Osteoblast (primary cell): ENCODE results near the gene CACNG1. TPM values are rescaled to one million over a fixed set of nuclear protein-coding genes. Genes with fewer than 3 reads are reported as not detected.
"Not testable (repeated sequence)": the region's sequence is repeated elsewhere in the genome, so short reads cannot be mapped to it uniquely, and the experiment has no call there.

Experiments
- DNase-seq: peaks from one replicate; pipeline ENCODE4 v3.0.0; 2011; ENCODE audit warnings: low spot score, mixed read lengths; ENCODE audit not compliant: insufficient read length; ENCODE audit errors: missing footprints
- H2AFZ ChIP-seq: 2 replicates; pipeline ENCODE4 v1.6.0; 2011; ENCODE audit warnings: mild to moderate bottlenecking, low read length
- H3K27ac ChIP-seq: 2 replicates; pipeline ENCODE4 v1.5.1; 2011; ENCODE audit warnings: mild to moderate bottlenecking, low read depth, low read length, moderate library complexity
- H3K27me3 ChIP-seq: 2 replicates; pipeline ENCODE4 v1.6.0; 2012; ENCODE audit warnings: mild to moderate bottlenecking, control low read depth, inconsistent platforms, low read length, moderate library complexity; ENCODE audit not compliant: insufficient read depth
- H3K36me3 ChIP-seq: 2 replicates; pipeline ENCODE4 v1.5.1; 2011; ENCODE audit warnings: mild to moderate bottlenecking, low read length, control low read depth, moderate library complexity; ENCODE audit not compliant: insufficient read depth
- H3K4me1 ChIP-seq: 2 replicates; pipeline ENCODE4 v1.5.1; 2011; ENCODE audit warnings: mild to moderate bottlenecking, low read length, control low read depth, moderate library complexity; ENCODE audit not compliant: insufficient read depth
- H3K4me2 ChIP-seq: 2 replicates; pipeline ENCODE4 v1.6.0; 2011; ENCODE audit warnings: mild to moderate bottlenecking, low read length; ENCODE audit not compliant: insufficient read depth
- H3K4me3 ChIP-seq: fragments of 200-600 bp; sonication (generic); 3 replicates; pipeline ENCODE4 v1.5.1; 2012; ENCODE audit warnings: mild to moderate bottlenecking, low read length, inconsistent platforms; ENCODE audit not compliant: insufficient read depth
- H3K79me2 ChIP-seq: 2 replicates; pipeline ENCODE4 v1.6.0; 2012; ENCODE audit warnings: mild to moderate bottlenecking, low read length, control low read depth, inconsistent platforms; ENCODE audit not compliant: insufficient read depth
- H3K9me3 ChIP-seq: 2 replicates; pipeline ENCODE4 v1.5.1; 2011; ENCODE audit warnings: low read depth, low read length, control low read depth
- H4K20me1 ChIP-seq: 2 replicates; pipeline ENCODE4 v1.6.0; 2012; ENCODE audit warnings: mild to moderate bottlenecking, low read length, control low read depth; ENCODE audit not compliant: insufficient read depth
- CTCF ChIP-seq: IDR thresholded peaks from 2 replicates; pipeline ENCODE4 v1.5.1; 2011; ENCODE audit warnings: mild to moderate bottlenecking, low read depth, low read length, moderate library complexity; ENCODE audit errors: extremely low read depth
- total RNA-seq: library from RNA; depleted of rRNA; stranded (reverse); fragments of >200 nt; gene quantifications from 2 replicates; pipeline ENCODE4 v1.2.3, GENCODE V29; 2012

The CACNG1 gene
- total RNA-seq, 1 donor: not detected

DNA sequence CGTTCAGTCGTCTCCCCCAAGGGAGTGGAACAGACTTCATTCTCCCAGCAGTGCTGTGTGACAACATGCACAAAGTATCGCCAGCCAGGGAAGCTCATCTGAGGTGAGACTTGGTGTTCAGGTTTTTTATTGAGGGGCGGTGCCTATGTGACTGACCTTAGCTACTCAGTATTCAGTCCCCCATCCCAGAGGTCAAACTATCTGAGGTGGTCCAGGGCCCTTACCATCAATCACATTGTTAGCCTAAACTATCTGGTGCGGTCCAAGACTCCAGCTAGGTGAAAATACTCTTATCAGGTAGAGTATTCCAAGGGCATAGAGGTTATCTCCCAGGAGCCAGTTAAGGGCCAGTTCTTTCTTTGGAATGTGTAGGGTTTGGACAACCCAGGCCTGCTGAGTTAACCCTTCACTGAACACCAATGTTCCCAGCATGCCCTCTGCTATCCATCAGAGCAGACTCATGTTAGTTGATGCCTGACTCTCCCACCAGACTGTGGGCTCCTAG is 5.4 kb upstream of the CACNG1 start:
- Histone ChIP-seq H4K20me1 (no peaks in the 10 kb centered on the region), H2AFZ (no peak overlapping the region), H3K27me3 (peaks cover 26% of the 10 kb centered on the region), H3K4me2 (no peak overlapping the region), H3K36me3 (no peaks in the 10 kb centered on the region), H3K4me1 (no peaks in the 10 kb centered on the region), H3K4me3 (no peak overlapping the region), H3K79me2 (no peaks in the 10 kb centered on the region), H3K27ac (no peak overlapping the region), H3K9me3 (no peaks in the 10 kb centered on the region)
- no peak for TF ChIP-seq CTCF
- peak; percentile 68 for DNase-seq

GRCh38 chr17:67040652-67041051 is 3.7 kb upstream of the CACNG1 start:
- H4K20me1 ChIP-seq: no peaks in the 10 kb centered on the region
- DNase-seq: peak; percentile 72
- no peak for TF ChIP-seq CTCF

GRCh38 chr17:67041119-67041518 is 3.2 kb upstream of the CACNG1 start:
- DNase-seq, H3K36me3 ChIP-seq, H3K4me1 ChIP-seq, H3K79me2 ChIP-seq, H3K27ac ChIP-seq, H3K4me2 ChIP-seq, H3K9me3 ChIP-seq, H2AFZ ChIP-seq, H3K4me3 ChIP-seq, H4K20me1 ChIP-seq: not testable (repeated sequence)
- peaks cover 18% of the 10 kb centered on the region for H3K27me3 ChIP-seq

More at GRCh38 chr17:67040652-67041051, 3.7 kb upstream of the CACNG1 start:
- H3K36me3 ChIP-seq: no peaks in the 10 kb centered on the region
- H3K4me1 ChIP-seq: no peaks in the 10 kb centered on the region
- no peaks in the 10 kb centered on the region for H3K79me2 ChIP-seq
- H2AFZ ChIP-seq: no peak overlapping the region
- no peak overlapping the region for H3K27ac ChIP-seq
- no peak overlapping the region for H3K4me3 ChIP-seq
- H3K4me2 ChIP-seq: no peak overlapping the region
- no peaks in the 10 kb centered on the region for H3K9me3 ChIP-seq
- H3K27me3 ChIP-seq: peaks cover 18% of the 10 kb centered on the region

GRCh38 chr17:67041531-67041930 is 2.8 kb upstream of the CACNG1 start:
- no peak for TF ChIP-seq CTCF
- Histone ChIP-seq H3K4me2 (no peak overlapping the region), H3K4me3 (no peak overlapping the region), H3K79me2 (no peaks in the 10 kb centered on the region), H2AFZ (no peak overlapping the region), H3K4me1 (no peaks in the 10 kb centered on the region), H3K36me3 (no peaks in the 10 kb centered on the region), H3K27me3 (peaks cover 18% of the 10 kb centered on the region), H4K20me1 (no peaks in the 10 kb centered on the region), H3K27ac (no peak overlapping the region), H3K9me3 (no peaks in the 10 kb centered on the region)
- DNase-seq: no peak
